ENCODE data around the gene EYS.

The EYS gene

GRCh38 chr6:65448866-65449265, 258.2 kb downstream of the EYS start:
- H3K4me3 ChIP-seq (ENCODE audit: low read length) = no peak overlapping the region
- TF ChIP-seq, protein P1, sequence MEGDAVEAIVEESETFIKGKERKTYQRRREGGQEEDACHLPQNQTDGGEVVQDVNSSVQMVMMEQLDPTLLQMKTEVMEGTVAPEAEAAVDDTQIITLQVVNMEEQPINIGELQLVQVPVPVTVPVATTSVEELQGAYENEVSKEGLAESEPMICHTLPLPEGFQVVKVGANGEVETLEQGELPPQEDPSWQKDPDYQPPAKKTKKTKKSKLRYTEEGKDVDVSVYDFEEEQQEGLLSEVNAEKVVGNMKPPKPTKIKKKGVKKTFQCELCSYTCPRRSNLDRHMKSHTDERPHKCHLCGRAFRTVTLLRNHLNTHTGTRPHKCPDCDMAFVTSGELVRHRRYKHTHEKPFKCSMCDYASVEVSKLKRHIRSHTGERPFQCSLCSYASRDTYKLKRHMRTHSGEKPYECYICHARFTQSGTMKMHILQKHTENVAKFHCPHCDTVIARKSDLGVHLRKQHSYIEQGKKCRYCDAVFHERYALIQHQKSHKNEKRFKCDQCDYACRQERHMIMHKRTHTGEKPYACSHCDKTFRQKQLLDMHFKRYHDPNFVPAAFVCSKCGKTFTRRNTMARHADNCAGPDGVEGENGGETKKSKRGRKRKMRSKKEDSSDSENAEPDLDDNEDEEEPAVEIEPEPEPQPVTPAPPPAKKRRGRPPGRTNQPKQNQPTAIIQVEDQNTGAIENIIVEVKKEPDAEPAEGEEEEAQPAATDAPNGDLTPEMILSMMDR (IDR thresholded peaks at IDR 0.05; ENCODE audit: insufficient read depth, low read depth, low read length, missing control alignments) = no peak
- no peak for DNase-seq (ENCODE audit: low read depth)

DNA sequence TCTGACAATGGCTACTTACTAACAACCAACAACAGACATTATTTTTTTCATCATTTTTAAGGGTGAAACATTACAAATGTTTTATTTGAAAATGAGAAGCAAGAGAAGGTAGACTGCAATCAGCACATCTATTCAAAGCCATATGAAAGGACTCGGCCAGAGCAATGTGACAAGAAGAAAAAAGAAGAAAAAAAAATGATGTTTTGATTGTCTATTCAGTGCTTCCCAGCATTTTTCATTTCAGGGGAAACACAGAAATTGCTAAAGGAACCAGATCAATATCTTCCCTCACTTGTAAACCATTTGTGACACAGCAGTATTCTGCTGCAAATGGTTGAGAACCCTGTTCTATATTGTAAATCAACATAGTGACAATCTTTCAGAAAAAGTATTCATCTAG, 270.7 kb downstream of the EYS start:
- H3K4me3 ChIP-seq (ENCODE audit: low read length) = no peak overlapping the region
- TF ChIP-seq, protein P1 (IDR thresholded peaks at IDR 0.05; ENCODE audit: insufficient read depth, low read depth, low read length, missing control alignments) = no peak
- no peak for DNase-seq (ENCODE audit: low read depth)

DNA sequence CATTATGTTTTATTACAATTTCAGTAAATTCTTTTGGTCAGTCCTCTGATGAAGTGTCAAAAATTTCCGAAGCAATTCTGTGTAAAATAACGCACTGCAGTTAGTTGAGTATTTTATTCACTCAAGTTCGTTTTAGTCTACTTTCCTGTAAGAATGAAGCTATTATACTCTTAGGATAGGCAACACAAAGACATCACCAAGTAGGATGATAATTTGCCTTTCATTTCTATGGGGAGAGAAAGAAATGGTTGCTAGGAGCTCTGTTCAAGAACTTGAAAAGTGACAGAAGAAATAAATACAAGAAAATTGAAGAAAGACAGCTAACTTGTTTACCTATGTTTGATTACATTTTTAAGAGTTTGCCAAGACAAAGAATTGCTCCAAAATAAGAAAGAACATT, 290.4 kb downstream of the EYS start:
- H3K4me3 ChIP-seq (ENCODE audit: low read length) = no peak overlapping the region
- TF ChIP-seq, protein P1 (IDR thresholded peaks at IDR 0.05; ENCODE audit: insufficient read depth, low read depth, low read length, missing control alignments) = no peak
- no peak for DNase-seq (ENCODE audit: low read depth)

DNA sequence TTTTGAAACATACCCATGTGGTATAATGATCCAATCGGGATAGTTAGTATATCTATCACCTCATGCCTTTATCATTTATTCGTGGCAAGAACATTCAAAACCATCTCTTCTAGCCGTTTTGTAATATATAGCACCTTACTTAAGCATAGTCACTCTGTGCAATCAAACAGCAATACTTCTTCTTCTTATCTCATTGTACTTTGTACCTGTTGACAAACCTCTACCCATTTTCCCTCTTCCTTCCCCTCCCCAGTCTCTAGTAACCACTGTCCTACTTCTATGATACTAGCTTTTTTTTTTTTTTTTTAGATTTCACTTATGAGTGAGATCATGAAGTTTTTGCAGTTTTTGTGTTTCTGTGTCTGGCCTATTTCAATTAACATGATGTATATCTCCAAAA, 296.7 kb downstream of the EYS start:
- no peak for DNase-seq (ENCODE audit: low read depth)
- TF ChIP-seq, protein P1 (IDR thresholded peaks at IDR 0.05; ENCODE audit: insufficient read depth, low read depth, low read length, missing control alignments) = no peak
- no peak overlapping the region for H3K4me3 ChIP-seq (ENCODE audit: low read length)

DNA sequence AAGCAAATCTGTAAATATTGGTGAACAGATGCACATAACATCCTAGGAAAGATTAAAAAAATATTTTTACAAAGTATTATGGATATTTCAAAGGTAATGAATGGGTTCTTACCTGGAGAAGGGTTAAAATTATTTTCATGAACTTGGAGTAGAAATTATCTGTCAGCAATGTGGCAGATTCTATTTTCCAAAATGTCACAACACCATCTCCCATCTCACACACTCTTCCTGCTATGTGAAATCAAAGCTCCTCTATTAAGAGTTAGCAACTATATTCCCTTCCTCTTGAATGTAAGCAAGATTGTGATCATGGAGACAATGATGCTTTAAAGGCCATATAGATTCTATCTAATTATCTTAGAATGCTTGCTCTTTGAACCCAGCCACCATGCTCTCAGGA, 304.5 kb downstream of the EYS start:
- DNase-seq (ENCODE audit: low read depth) = no peak
- TF ChIP-seq, protein P1 (IDR thresholded peaks at IDR 0.05; ENCODE audit: insufficient read depth, low read depth, low read length, missing control alignments) = no peak

DNA sequence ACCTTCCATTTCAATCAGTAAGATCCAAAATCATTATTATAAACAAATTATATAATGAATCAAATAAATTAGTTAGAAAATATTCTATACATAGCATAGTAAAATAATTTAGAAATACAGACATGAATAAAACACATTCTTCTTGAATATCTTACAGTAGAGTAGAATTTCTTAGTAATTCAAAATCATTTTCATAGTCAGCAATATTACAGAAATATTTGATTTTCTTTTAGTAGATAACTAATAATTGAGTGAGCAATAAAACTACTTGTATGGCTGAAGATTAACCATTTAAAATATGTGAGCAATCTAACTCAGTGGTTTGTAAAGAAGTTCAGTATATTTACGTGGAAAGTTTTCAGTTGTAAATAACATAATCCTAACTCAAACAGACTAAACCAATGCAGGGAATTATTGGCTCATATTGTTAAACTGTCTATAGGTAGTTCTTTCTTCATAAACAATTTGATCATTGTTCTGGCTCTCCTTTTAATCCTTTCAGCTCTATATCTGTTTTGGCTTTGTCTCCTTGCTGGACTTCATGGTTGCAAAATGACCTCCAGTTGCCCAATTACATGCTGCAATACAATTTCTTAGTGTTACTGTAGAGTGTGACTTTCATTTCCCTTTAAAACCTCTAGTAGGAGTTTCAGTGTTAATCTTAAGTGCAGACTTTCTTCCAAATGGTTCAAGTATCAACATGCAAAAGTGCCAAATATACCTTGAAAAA, 307.5 kb downstream of the EYS start:
- no peak overlapping the region for H3K4me3 ChIP-seq (ENCODE audit: low read length)
- no peak for DNase-seq (ENCODE audit: low read depth)
- TF ChIP-seq, protein P1 (IDR thresholded peaks at IDR 0.05; ENCODE audit: insufficient read depth, low read depth, low read length, missing control alignments) = no peak

More for the DNA sequence above, 304.5 kb downstream of the EYS start:
- H3K4me3 ChIP-seq (ENCODE audit: low read length) = no peak overlapping the region

DNA sequence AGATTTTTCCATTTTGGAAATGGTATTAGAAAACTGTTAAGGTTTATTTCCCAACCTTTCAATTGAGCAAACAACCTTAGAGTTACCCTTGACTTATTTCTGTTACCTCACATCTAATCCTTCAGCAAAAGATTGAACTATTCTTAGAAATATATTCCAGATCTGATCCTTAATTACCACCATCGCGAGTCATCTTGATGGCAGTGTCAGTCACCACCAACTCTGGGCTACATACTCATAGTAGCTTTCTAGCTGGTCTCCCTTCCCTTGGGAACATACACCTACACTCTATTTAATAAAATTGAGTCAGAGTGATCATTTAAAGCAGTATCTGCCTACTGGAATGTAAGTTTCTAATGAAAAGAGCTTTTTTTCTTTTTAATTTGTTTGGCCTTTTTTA, 308.2 kb downstream of the EYS start:
- DNase-seq (ENCODE audit: low read depth) = no peak
- no peak overlapping the region for H3K4me3 ChIP-seq (ENCODE audit: low read length)
- TF ChIP-seq, protein P1 (IDR thresholded peaks at IDR 0.05; ENCODE audit: insufficient read depth, low read depth, low read length, missing control alignments) = no peak
